GM18873 (cell line): ENCODE data around the gene MYCN.

ENCODE experiments used
- ATAC-seq: cut with Tn5 transposase; IDR thresholded peaks from one replicate; pipeline ENCODE4 v1.9.1; 2021; ENCODE audit warnings: mild to moderate bottlenecking, moderate library complexity, moderate number of reproducible peaks; ENCODE audit not compliant: unreplicated experiment, low FRiP score

The MYCN gene

DNA sequence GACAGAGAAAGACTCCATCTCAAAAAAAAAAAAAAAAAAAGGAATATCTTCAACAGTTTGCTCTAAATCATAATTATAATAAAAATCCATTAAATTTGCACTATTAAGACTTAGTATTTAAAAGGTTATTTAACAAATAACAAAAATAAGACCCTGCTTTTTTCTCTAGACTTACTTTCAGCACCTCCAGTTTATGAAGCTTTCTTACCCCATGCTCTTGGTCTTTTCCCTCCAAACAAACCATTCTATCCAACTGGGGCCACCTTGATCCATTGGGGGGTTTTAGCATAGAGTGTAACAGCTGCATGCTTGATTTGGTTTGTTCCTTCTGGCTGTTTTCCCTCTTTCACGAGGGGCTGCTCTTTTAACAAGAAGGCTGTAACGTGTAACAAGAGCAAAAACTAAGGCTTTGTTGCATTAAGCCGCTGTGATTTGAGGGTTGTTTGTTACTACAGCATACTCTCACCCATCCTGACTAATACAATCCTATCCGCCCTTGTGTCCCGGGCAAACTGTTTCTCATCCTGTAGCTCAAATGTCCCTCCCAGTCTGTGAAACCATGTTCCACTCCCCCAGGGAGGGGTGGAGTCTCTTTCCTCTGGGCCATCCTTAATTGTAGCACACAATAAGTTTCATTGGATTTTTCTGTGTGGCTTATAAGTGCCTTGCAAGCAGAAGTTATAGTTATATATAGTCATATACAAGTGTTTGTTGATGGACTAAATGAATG is 9.6 kb upstream of the MYCN start:
- ATAC-seq = no peak

DNA sequence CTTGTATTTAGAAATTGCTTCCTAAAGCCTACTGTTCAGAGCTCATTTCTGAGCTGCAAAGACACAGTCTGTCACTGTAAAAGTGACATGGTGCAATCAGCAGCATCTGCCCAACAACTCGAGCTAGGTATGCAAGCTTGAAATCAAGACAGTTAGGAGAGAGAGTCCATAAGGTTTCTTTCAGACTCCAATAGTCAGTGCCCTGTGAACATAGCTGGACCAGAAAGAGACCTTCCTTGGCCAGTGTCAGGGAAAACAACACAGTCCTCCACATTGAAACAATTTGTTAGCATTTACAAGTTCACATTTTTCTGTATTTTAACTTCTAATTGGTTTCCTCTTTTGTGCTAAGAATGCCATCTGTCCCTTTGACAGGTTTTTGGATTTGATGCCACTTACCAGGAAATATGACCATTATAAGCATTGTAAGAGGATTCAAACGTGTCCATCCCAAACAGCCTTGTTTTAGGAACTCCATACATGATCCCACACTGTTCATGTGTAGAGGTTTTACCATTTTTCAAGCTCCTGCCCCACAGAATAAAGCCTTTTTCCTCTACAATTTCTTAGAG is 8.9 kb upstream of the MYCN start:
- no peak for ATAC-seq

DNA sequence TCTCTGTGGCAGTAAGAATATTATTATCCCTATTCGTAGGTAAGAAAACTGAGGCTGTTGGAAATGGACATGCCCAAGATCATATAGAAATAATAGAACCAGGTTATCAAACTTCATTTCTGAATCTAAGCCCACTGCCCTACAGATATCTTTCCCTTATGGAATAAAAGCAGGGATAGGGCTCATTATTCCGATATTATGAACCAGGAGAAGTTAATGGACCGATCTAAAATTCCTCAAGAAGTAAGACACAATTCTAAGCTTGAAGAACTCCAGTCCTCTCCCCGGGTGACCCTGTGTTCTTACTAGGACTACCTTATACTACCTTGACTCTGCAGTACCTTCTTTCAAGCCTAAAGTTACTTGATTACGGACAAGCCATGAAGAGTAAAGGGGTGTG is 8.4 kb upstream of the MYCN start:
- no peak for ATAC-seq

DNA sequence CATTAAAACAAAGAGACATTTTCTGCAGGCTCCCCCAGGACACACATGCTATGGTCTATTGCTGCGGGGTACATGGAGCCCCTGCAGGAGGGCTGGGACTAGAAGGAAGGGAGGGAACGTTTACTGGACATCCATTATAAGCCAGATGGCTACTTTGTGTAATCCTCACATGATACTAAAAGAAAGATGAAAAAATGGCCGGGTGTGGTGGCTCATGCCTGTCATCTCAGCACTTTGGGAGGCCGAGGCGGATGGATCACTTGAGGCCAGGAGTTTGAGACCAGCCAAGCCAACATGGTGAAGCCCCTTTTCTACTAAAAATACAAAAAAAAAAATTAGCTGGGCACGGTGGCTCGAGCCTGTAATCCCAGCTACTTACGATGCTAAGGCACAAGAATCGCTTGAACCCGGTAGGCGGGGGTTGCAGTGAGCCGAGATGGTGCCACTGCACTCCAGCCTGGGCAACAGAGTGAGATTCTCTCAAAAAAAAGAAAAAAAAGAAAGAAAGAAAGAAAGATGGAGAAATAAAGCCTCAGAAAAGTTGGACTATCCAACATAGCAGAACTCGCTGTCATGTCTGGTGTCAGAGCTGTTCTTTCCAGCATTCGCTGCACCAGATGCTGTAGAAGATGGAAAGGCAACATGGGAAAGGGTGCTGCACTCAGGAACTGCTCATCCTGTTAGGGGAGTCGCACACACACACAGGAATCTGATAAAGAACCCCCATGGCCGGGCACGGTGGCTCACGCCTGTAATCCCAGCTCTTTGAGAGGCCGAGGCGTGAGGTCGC is 7.8 kb upstream of the MYCN start:
- no peak for ATAC-seq

DNA sequence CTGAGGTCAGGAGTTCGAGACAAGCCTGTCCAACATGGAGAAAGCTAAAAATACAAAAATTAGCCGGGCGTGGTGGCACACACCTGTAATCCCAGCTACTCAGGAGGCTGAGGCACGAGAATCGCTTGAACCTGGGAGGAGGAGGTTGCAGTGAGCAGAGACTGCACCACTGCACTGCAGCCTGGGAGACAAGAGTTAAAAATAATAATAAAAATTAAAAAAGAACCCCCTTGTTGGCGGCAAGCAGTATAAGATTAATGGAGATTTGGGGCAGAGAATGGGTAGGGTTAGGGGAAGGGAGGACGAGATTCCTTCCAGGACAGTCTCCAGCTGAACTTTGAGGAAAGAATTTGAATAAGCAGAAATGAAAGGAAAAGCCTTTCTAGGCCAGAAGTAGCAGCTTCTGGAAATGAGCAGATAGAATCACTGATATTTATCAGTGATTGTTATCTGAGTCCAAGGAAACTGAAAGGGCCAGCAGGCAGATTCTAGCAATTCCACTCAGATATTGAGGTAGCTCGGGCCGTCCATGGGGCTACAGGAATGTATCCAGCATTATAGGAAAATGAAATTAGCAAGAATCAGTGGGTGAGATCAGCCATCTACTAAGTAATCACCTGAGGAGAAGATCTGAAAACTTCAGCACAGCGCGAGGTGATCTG is 7.0 kb upstream of the MYCN start:
- ATAC-seq = no peak

DNA sequence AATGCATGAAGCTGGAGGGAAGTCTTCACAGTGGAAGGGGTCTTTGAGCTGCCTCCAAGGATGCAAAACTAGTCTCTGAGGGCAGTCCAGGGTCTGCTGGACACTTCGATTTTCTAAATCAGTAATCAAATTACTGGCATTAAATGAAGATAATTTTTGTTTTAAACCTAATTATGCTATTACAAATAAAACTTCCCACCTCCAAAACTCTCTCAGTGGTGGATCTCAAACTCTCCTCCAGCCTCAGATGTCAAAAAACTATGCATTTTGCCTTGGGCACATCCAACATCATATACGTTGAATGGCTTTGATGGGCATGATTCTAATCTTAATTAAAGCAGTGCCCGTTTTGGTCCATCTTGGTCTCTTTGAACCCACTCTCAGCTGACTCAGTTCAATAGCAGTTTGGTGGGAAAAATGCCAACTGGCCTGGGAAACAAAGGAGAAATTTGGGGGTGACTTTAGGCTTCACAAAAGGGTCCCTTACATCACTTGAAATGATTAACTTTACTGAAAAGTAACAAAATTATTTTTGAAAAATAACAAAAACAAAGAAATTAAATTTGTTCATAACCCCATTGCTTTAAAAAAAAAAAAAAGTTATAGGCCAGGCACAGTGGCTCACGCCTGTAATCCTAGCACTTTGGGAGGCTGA is 5.9 kb upstream of the MYCN start:
- ATAC-seq = no peak

DNA sequence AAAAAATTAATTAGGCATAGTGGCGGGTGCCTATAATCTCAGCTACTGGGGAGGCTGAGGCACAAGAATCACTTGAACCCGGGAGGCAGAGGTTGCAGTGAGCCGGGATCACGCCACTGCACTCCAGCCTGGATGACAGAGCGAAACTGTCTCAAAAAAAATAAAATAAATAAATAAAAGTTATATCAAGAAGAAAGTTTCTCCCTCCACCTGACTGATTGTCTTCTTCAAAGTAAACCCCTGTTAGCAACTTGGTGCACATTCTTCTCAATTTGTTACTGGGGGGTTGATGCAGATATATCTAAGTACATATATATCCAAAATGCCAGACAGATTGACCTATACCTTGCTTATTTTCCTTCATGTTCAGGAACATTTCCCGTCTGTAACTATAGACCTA is 5.2 kb upstream of the MYCN start:
- ATAC-seq = no peak

DNA sequence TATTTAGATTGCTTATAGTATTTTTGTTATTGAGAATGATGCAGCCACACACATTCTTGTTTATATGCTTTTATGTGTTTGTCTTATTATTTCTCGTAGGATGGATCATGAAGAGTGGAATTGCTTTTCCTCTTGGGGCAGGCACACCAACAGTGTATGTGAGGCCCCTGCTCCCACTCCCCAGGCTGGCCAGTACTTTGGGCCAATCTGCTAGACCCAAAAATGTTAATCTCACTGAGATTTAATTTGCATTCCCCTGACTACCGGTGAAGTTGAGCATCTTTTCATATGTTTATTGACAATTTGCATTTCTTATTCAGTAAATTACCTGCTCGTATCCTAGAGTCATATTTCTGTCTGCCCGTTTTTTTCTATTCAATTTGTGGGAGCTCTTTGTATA is 4.7 kb upstream of the MYCN start:
- ATAC-seq = no peak

DNA sequence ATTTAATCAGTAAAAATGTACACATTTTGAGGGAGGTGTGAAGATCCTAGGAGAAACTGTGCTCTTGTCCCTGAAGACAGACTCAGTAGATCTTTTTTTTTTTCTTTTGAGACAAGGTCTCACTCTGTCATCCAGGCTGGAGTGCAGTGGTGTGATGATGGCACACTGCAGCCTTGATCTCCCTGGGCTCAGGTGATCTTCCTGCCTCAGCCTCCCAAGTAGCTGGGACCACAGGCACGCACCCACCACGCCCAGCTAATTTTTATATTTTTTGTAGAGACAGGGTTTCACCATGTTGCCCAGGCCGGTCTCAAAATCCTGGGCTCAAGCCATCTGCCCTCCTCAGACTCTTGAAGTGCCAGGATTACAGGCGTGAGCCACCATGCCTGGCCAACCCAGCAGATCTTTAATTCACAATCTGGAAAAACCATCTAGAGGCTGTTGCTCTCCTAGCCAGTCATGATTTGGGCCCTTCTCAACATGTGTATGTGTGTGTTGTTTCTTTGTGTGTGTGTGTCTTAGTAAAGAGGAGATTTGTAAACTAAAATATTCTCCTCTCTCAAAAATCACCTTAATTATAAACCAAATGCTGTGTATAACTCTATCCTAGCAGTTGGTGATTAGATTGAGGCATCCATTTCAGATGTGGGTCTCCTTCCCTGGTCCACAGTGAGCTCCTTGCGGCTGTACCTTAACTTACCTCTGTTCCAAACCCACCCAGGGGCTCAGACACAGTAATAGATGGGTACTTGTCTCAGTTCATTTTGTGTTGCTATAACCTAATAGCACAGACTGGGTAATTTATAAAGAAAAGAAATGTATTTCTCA is 3.9 kb upstream of the MYCN start:
- no peak for ATAC-seq

DNA sequence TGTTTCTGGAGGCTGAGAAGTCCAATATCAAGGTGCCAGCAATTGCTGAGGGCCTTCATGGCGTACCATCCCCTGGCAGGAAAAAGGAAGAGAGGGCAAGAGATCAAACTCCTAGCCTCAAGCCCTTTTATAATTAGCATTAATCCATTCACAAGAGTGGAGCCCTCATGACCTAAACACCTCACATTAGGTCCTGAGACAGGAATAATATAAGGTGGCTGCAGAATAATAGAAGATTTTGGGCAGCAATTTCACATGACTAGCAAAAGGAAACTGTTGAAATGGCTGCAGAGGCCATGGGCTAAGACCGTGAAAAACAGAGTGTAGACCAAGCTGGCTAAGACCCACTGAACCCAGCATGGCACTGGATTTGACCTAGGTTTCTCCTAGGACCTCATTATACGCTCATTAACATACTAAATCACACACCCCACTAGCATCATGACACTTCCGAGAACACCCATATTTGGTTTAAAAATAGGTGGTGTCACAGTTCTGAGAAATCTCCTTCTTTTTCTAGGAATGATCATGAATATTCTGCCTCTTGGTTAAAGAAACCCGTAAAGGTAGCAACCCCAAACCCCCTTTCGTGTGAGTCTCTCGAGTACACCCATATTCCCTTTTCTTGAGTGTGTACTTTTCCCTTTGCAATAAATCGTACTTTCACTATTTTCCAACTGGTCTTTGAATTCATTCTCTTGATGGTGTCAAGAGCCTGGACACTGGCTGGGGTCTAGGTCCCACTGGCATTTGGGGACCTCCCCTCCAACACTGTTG is 3.1 kb upstream of the MYCN start:
- no peak for ATAC-seq

DNA sequence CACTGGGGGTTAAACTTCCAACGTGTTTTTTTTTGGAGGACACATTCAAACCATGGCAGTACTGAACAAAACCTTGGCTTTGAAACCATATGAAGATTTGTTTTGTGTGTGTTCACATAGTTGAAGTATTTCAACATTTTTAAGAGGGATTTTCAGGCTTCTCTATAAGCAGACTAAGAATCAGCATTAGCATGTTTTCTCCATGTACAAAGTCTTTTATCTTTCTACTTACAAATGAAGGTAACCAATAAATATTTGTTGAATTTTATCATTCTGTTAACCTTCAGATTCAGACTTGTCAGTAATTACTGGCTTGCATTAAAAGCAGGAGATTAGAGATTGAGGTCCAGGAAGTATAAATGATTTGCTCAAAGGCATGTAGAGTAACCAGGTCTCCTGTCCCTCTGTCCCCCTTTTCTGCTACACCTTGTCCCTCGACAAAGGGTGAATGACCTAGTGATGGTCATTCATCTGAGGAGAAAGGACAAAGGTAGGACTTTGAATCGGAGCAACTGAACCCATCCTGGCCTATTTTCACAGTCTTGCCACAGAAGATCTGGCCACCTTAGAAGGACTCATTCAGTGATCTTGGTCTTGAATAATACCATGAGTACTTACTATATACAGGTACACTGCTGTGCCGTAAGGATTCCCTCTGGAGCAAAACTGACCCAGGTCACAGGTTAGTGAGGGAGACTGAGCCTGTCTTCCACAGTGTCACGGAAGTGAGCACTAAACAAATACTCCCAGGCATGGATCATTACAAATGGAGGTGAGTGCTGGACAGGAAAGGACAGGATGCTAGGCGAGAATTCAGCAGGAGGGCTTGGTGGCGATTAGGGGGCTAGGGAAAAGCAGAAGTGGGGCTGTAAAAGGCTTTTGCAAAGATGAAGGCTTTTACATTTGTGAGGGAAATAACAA is 2.2 kb upstream of the MYCN start:
- no peak for ATAC-seq

DNA sequence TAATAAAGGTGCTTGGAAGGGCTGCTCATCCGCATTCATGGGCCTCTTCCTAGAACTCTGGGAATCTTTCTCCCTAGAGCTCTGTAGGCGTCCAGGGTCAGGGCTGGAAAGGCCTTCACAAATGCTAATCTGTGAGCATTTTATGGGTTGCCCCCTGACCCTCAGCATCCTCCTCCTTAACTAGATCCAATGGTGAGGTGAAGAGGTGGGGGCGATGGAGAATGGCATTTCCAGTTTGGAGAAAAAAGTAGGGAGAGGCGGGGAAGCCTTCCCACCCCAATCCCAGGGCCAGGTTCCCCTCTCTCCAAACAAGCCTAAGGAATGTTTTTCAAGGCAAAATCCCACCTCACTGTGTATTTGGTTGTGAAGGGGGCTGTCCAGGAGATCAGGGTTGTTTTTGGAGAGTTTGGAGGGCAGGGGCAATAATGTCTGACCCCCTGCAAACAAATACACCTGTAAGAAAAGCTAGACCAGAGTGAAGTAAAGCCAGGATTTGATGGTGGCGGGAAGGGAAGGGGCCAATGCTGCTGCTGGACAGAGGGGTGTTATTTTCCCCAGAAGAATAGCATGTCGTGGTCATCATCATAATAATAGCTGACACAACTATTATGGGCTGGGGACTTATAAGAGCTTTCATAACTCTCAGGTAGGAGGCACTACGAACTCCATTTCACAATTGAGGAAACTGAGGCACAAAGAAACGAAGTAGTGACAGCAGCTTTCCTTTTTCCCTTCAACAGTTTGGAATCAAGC is 1.4 kb upstream of the MYCN start:
- no peak for ATAC-seq

DNA sequence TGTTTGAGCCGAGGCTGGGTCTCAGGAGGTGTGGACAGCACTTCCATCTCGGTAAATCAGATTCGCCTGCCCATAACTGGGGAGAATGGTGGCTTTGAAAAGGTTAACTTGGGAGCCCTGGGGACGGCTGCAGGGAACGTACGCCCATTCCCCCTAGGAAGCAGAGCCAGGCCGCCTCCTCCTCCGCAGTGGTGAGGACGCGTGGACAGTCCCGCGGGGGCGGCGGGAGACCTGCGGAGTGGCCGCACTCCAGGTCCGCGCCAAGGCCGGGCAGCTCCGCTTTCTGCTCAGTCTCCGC is 845 bp upstream of the MYCN start:
- no peak for ATAC-seq

DNA sequence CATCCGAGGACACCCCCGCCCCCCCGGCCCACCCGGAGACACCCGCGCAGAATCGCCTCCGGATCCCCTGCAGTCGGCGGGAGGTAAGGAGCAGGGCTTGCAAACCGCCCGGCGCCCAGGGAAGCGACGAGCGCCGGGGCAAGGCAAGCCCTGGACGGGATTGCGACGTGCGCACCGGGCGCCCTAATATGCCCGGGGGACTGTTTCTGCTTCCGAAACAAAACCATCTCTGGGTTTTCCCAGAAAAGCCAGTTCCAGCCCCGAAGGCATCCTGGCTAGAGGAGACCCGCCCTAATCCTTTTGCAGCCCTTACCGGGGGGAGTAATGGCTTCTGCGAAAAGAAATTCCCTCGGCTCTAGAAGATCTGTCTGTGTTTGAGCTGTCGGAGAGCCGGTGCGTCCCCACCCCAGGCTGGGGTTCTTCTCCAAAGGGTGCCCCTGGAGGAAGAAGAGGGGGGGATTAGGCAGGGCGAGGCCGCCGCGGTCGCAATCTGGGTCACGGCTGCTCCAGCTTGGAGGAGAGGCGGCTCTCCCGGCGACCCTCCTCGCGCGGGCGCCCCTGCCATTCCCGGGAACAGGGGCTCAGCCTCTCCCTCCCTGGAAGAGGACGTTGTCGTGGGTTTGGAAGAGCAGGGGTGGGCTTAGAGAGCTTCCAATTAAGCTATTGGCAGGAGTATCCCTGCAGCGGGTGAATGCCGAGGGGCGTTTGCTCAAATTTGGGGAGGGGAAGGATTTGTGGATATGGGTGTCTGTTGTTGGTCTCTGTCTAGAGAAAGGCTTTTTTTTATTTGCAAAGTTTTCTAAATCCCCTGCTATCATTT is 521 bp downstream of the MYCN start:
- ATAC-seq = no peak

DNA sequence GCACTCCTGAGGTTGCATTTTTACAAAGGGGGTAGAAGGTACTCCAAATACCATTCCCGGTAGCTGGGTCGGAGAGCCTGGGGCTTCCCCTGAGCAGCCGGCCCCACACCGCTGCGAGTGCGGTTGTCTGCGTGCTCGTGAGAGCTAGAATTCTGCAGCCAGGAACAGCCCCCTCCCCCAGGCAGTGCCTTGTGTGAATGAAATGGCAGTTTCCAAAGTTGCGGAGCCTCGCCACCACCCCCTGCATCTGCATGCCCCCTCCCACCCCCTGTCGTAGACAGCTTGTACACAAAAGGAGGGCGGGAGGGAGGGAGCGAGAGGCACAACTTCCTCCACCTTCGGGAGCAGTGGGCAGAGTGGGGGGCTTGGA is 1.1 kb downstream of the MYCN start:
- ATAC-seq = no peak

DNA sequence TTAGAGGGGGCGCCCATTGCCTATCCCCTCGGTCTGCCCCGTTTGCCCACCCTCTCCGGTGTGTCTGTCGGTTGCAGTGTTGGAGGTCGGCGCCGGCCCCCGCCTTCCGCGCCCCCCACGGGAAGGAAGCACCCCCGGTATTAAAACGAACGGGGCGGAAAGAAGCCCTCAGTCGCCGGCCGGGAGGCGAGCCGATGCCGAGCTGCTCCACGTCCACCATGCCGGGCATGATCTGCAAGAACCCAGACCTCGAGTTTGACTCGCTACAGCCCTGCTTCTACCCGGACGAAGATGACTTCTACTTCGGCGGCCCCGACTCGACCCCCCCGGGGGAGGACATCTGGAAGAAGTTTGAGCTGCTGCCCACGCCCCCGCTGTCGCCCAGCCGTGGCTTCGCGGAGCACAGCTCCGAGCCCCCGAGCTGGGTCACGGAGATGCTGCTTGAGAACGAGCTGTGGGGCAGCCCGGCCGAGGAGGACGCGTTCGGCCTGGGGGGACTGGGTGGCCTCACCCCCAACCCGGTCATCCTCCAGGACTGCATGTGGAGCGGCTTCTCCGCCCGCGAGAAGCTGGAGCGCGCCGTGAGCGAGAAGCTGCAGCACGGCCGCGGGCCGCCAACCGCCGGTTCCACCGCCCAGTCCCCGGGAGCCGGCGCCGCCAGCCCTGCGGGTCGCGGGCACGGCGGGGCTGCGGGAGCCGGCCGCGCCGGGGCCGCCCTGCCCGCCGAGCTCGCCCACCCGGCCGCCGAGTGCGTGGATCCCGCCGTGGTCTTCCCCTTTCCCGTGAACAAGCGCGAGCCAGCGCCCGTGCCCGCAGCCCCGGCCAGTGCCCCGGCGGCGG is 1.7 kb downstream of the MYCN start:
- ATAC-seq = no peak
